HepG2 (cell line): ENCODE results near the gene SCN4B. TPM values are rescaled to one million over a fixed set of nuclear protein-coding genes. Genes with fewer than 3 reads are reported as not detected.

Experiments used
- ATAC-seq: fragments of 200-7000 bp; cut with Tn5 transposase; 3 replicates; pipeline ENCODE4 v1.9.1; 2020; ENCODE audit warnings: mild to moderate bottlenecking, moderate library complexity
- BruUV-seq: library from RNA; stranded (reverse); fragments of 400-500 nt; replicated peaks from 2 replicates; lab custom pipeline; 2021; lab: Mats Ljungman, UMichigan
- CTCF ChIA-PET: fragments of 300-600 bp; formaldehyde crosslinking; extraction: SDS; loops from one replicate; lab custom pipeline; 2021; ENCODE audit warnings: low total read pairs, inconsistent platforms, low intra/inter-chr PET ratio; lab: Yijun Ruan, JAX
- POLR2A ChIA-PET: fragments of 350-600 bp; sonication (Branson Sonifier 250); formaldehyde crosslinking; loops from one replicate; lab custom pipeline; 2020; ENCODE audit warnings: antibody characterized with exemption, inconsistent platforms; lab: Yijun Ruan, JAX
- DNase-seq: peaks from one replicate; pipeline ENCODE4 v3.0.0-alpha.2; 2015; ENCODE audit warnings: low spot score
- FAIRE-seq: peaks from 3 replicates; lab custom pipeline; 2011; peaks lifted over from hg19 to GRCh38; lab: Jason Lieb, UNC
- H2AFZ ChIP-seq: one replicate; pipeline ENCODE4 v1.6.1; 2011; ENCODE audit warnings: low read length, inconsistent platforms
- H3K27ac ChIP-seq: fragments of 300-600 bp; 3 replicates; pipeline ENCODE4 v1.8.0; 2011; ENCODE audit warnings: mixed run types, mild to moderate bottlenecking, mixed read lengths, low read length, inconsistent platforms; ENCODE audit not compliant: insufficient read depth; ENCODE audit errors: extremely low read length
- H3K27me3 ChIP-seq, 2 experiments: fragments of 200-600 bp in 1 of 2; 2 replicates in 1 of 2; 3 replicates in 1 of 2; pipeline versions ENCODE4 v1.6.0 to v1.8.0; 2011; ENCODE audit warnings: low read length in 2 of 2, mild to moderate bottlenecking in 2 of 2, moderate library complexity in 2 of 2, inconsistent platforms in 1 of 2; ENCODE audit not compliant: insufficient read depth in 2 of 2, control insufficient read depth in 1 of 2
- H3K36me3 ChIP-seq, 2 experiments: fragments of 200-600 bp in 1 of 2; replicated peaks in 1 of 2; 2 replicates in 1 of 2; 3 replicates in 1 of 2; pipeline versions ENCODE4 v1.5.1 to v1.8.0; 2011; ENCODE audit warnings: low read length in 2 of 2, inconsistent platforms in 1 of 2; ENCODE audit not compliant: insufficient read depth in 2 of 2, control insufficient read depth in 1 of 2
- H3K4me1 ChIP-seq: 2 replicates; pipeline ENCODE4 v1.5.1; 2012; ENCODE audit warnings: low read length, inconsistent platforms; ENCODE audit not compliant: insufficient read depth
- H3K4me2 ChIP-seq: 2 replicates; pipeline ENCODE4 v1.6.0; 2011; ENCODE audit warnings: low read depth, low read length, inconsistent platforms
- H3K4me3 ChIP-seq, 3 experiments: fragments of 200-600 bp in 1 of 3; sonication (generic), shearing (Covaris generic) in 1 of 3; replicated peaks in 1 of 3; 2 replicates each; pipeline ENCODE4 v1.5.1; 2011 to 2016; ENCODE audit warnings: low read length in 3 of 3, inconsistent platforms in 2 of 3, low read depth in 2 of 3, mild to moderate bottlenecking in 2 of 3, control low read depth in 1 of 3, mixed read lengths in 1 of 3; ENCODE audit not compliant: insufficient read depth in 1 of 3
- H3K79me2 ChIP-seq: one replicate; pipeline ENCODE4 v1.6.1; 2011; ENCODE audit warnings: low read length, inconsistent platforms; ENCODE audit not compliant: insufficient read depth
- H3K9ac ChIP-seq: 2 replicates; pipeline ENCODE4 v1.6.0; 2011; ENCODE audit warnings: mild to moderate bottlenecking, low read depth, low read length, inconsistent platforms; ENCODE audit not compliant: insufficient read depth
- H3K9me3 ChIP-seq: 2 replicates; pipeline ENCODE4 v1.5.1; 2012; ENCODE audit warnings: mild to moderate bottlenecking, low read length
- H4K20me1 ChIP-seq: 2 replicates; pipeline ENCODE4 v1.6.0; 2011; ENCODE audit warnings: inconsistent platforms, mild to moderate bottlenecking, low read length, moderate library complexity; ENCODE audit not compliant: insufficient read depth
- PHB2 ChIP-seq: fragments of 450-650 bp; IDR thresholded peaks from 2 replicates; pipeline ENCODE4 v1.6.1; 2018; ENCODE audit not compliant: partially characterized antibody
- SUZ12 ChIP-seq: fragments of 150-350 bp; IDR thresholded peaks from 2 replicates; pipeline ENCODE4 v1.6.1; 2014; ENCODE audit warnings: low read depth, low read length
- TAF15 ChIP-seq: fragments of 200-400 bp; formaldehyde crosslinking; IDR thresholded peaks from one replicate; pipeline ENCODE4 v1.6.1; 2018; ENCODE audit warnings: mild to moderate bottlenecking, low read depth, low read length; ENCODE audit not compliant: poor library complexity, severe bottlenecking
- ZNF124 ChIP-seq: sonication (generic); formaldehyde crosslinking; IDR thresholded peaks from 2 replicates; pipeline ENCODE4 v1.4.0; 2020; ENCODE audit warnings: missing genetic modification reagents
- ZNF317 ChIP-seq: sonication (generic); formaldehyde crosslinking; IDR thresholded peaks from 2 replicates; pipeline ENCODE4 v1.5.0; 2020; ENCODE audit warnings: mild to moderate bottlenecking, missing genetic modification reagents
- WGBS: methylation state at CpG from one replicate; pipeline ENCODE4 v1.1.6; 2017; ENCODE audit warnings: low lambda C conversion rate; 5-methylcytosine and 5-hydroxymethylcytosine counted together
- in situ Hi-C: cut with HindIII; loops from 2 replicates; pipeline ENCODE4 v1.10.0; 2017; ENCODE audit warnings: low pct_unique_long_range_greater_than_20kb; ENCODE audit not compliant: extremely low pct_ligation_motif_present
- intact Hi-C: fragments of 100-400 bp; cut with micrococcal nuclease; formaldehyde crosslinking; loops from one replicate; pipeline ENCODE4 v1.10.0; 2022; ENCODE audit not compliant: unreplicated experiment
- polyA plus RNA-seq, 8 experiments: library from polyadenylated mRNA; depleted of rRNA in 3 of 8; stranded (reverse) in 7 of 8; unstranded in 1 of 8; fragments of >200 nt; fragmentation: Illumina TruSeq in 4 of 8; extraction: Trizol in 4 of 8; gene quantifications; 2 replicates each; pipeline versions ENCODE4 v1.2.1 to v1.2.3, GENCODE V29; 2011 to 2016; ENCODE audit warnings: low read depth in 4 of 8, missing spikeins in 1 of 8, mixed read lengths in 1 of 8; ENCODE audit not compliant: insufficient read depth in 1 of 8
- total RNA-seq, 5 experiments: library from RNA; depleted of rRNA; stranded (reverse); fragments of >200 nt; fragmentation: Illumina TruSeq; extraction: Trizol; gene quantifications; 2 replicates each; pipeline ENCODE4 v1.2.3, GENCODE V29; 2016; ENCODE audit warnings: low read depth in 1 of 5
- TF ChIP-seq, protein P1 (sequence below): sonication (generic); formaldehyde crosslinking; IDR thresholded peaks from 2 replicates; pipeline ENCODE4 v1.4.0; 2020; ENCODE audit warnings: missing genetic modification reagents

The SCN4B gene
- total and polyA plus RNA-seq, 2 of the 13 experiments (the other 11 are each of a cell fraction or from before 2014, with no cell fraction given) = 0.04 to 0.29 TPM

GRCh38 chr11:118164885-118165284 lies 12.3 kb upstream of the SCN4B start:
- FAIRE-seq (no peak), ATAC-seq (no peak), DNase-seq (no peak)
- H3K27me3 ChIP-seq = peaks cover 6 to 83% of the 10 kb centered on the region in 2 experiments; a peak in 4 of 5 replicates
- BruUV-seq = no TSS peak
- no peaks in the 10 kb centered on the region for H4K20me1 ChIP-seq
- H3K4me3 ChIP-seq = no peak overlapping the region
- no peak overlapping the region for H3K27ac ChIP-seq
- H3K36me3 ChIP-seq = no peaks in the 10 kb centered on the region
- 6% methylated on average over 2 of the region's 2 CpGs for WGBS
- no peaks in the 10 kb centered on the region for H3K9me3 ChIP-seq
- H3K9ac ChIP-seq = no peak overlapping the region
- H3K4me2 ChIP-seq = no peak overlapping the region
- no peak for TF ChIP-seq SUZ12
- no peak for TF ChIP-seq TAF15
- intact Hi-C loops = no loop called here
- no peak overlapping the region for H2AFZ ChIP-seq
- POLR2A ChIA-PET = no interaction called here
- peaks cover 8% of the 10 kb centered on the region; the same call in 1 of the 2 replicates for H3K4me1 ChIP-seq
- CTCF ChIA-PET = no interaction called here
- no peaks in the 10 kb centered on the region for H3K79me2 ChIP-seq
- in situ Hi-C loops = no loop called here

DNA sequence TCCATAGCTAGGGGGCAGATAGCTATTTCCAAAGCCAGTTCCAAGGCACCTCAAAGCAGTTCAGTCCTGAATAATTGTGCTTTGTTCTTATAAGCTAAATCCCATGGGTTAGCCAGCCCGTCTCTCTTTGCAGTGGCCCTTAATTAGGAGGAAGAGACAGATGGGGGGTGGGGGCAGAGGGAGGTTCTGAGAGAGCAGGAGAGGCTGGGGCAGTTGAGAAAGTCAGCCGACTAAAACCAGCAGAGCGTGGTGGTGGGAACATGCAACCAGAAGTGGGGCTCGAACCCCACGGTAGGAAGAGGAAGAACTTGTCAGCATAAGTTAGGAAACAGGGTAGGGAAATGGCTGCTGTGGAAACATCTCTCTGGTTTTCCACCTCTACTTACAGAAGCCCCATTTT lies 10.9 kb upstream of the SCN4B start:
- H4K20me1 ChIP-seq = no peaks in the 10 kb centered on the region
- CTCF ChIA-PET = interaction anchor here (0.9 kb wide), 1 partner anchor 8 kb away, joined by 3 read pairs; no protein-coding TSS in a partner anchor
- intact Hi-C loops = no loop called here
- no peak for ATAC-seq
- peaks cover 7 to 81% of the 10 kb centered on the region in 2 experiments; a peak in 4 of 5 replicates for H3K27me3 ChIP-seq
- H3K4me3 ChIP-seq = no peak overlapping the region
- H3K9me3 ChIP-seq = no peaks in the 10 kb centered on the region
- peaks cover 8% of the 10 kb centered on the region; the same call in 1 of the 2 replicates for H3K4me1 ChIP-seq
- no peak overlapping the region for H2AFZ ChIP-seq
- POLR2A ChIA-PET = no interaction called here
- in situ Hi-C loops = no loop called here
- H3K9ac ChIP-seq = no peak overlapping the region
- H3K36me3 ChIP-seq = no peaks in the 10 kb centered on the region
- FAIRE-seq = no peak
- 42% methylated on average over 5 of the region's 5 CpGs for WGBS
- H3K27ac ChIP-seq = no peak overlapping the region
- no TSS peak for BruUV-seq
- no peak for TF ChIP-seq PHB2
- TF ChIP-seq ZNF124 (CRISPR knock-in tag) = no peak
- TF ChIP-seq, protein P1, sequence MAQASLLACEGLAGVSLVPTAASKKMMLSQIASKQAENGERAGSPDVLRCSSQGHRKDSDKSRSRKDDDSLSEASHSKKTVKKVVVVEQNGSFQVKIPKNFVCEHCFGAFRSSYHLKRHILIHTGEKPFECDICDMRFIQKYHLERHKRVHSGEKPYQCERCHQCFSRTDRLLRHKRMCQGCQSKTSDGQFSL (CRISPR knock-in tag) = no peak
- peak; percentile 70; the same call in 1 of the 2 replicates for TF ChIP-seq ZNF317
- DNase-seq = no peak
- no peaks in the 10 kb centered on the region for H3K79me2 ChIP-seq
- no peak overlapping the region for H3K4me2 ChIP-seq
